GM19467 (cell line): ENCODE measurements around the gene PRCP.
"Not testable (repeated sequence)": the region's sequence is repeated elsewhere in the genome, so short reads cannot be mapped to it uniquely, and the experiment has no call there.

Source experiments
- ATAC-seq: cut with Tn5 transposase; IDR thresholded peaks from one replicate; pipeline ENCODE4 v1.9.1; 2021; ENCODE audit warnings: mild to moderate bottlenecking, moderate library complexity; ENCODE audit not compliant: unreplicated experiment

Gene PRCP

GRCh38 chr11:82900277-82901164 is at the start of gene PRCP:
PRCP (minus strand) TSS chr11:82900430; CDS start chr11:82900402, 28 bp downstream.
- ATAC-seq = peak; percentile 78

- no peak for ATAC-seq
Measured at GRCh38 chr11:82949352-82949751, 49.1 kb upstream of the PRCP start.

GRCh38 chr11:82945682-82946081 is 45.5 kb upstream of the PRCP start:
- ATAC-seq = no peak

GRCh38 chr11:82945041-82945440 is 44.8 kb upstream of the PRCP start:
- ATAC-seq = not testable (repeated sequence)

- no peak for ATAC-seq
Measured at GRCh38 chr11:82944198-82944597, 44.0 kb upstream of the PRCP start.

- not testable (repeated sequence) for ATAC-seq
Measured at GRCh38 chr11:82943430-82943829, 43.2 kb upstream of the PRCP start.

- ATAC-seq = no peak
Measured at GRCh38 chr11:82942376-82942775, 42.1 kb upstream of the PRCP start.

GRCh38 chr11:82939456-82939855 is 39.2 kb upstream of the PRCP start:
- ATAC-seq = no peak

- no peak for ATAC-seq
Measured at GRCh38 chr11:82937554-82937953, 37.3 kb upstream of the PRCP start.

GRCh38 chr11:82936261-82936660 is 36.0 kb upstream of the PRCP start:
- no peak for ATAC-seq

- no peak for ATAC-seq
Measured at GRCh38 chr11:82932564-82932963, 32.3 kb upstream of the PRCP start.

- ATAC-seq = no peak
Measured at GRCh38 chr11:82930734-82931133, 30.5 kb upstream of the PRCP start.

- ATAC-seq = no peak
Measured at GRCh38 chr11:82930229-82930628, 30.0 kb upstream of the PRCP start.

- ATAC-seq = no peak
Measured at GRCh38 chr11:82929121-82929520, 28.9 kb upstream of the PRCP start.

- ATAC-seq = peak; percentile 71
Measured at GRCh38 chr11:82927264-82927880, 27.1 kb upstream of the PRCP start.

- ATAC-seq = no peak
Measured at GRCh38 chr11:82924522-82925224, 24.4 kb upstream of the PRCP start.

GRCh38 chr11:82922396-82923173 is 22.4 kb upstream of the PRCP start:
- not testable (repeated sequence) for ATAC-seq

GRCh38 chr11:82920227-82920626 is 20.0 kb upstream of the PRCP start:
- ATAC-seq = not testable (repeated sequence)

- ATAC-seq = not testable (repeated sequence)
Measured at GRCh38 chr11:82919786-82920185, 19.6 kb upstream of the PRCP start.

GRCh38 chr11:82909015-82909640 is 8.9 kb upstream of the PRCP start:
- ATAC-seq = no peak
